ENCODE results near the gene LRRC73.

The LRRC73 gene

GRCh38 chr6:43491750-43492661, 18.1 kb downstream of the LRRC73 start:
- DNase-seq (ENCODE audit: insufficient read length, low spot score) (no peak), FAIRE-seq (no peak)
- no peak for TF ChIP-seq CTCF (IDR thresholded peaks at IDR 0.05; ENCODE audit: insufficient read depth, missing control alignments)

GRCh38 chr6:43490523-43490939, 19.6 kb downstream of the LRRC73 start:
- no peak for FAIRE-seq
- DNase-seq (ENCODE audit: insufficient read length, low spot score), result no peak
- no peak for TF ChIP-seq CTCF (IDR thresholded peaks at IDR 0.05; ENCODE audit: insufficient read depth, missing control alignments)

- TF ChIP-seq CTCF (IDR thresholded peaks at IDR 0.05; ENCODE audit: insufficient read depth, missing control alignments), result no peak
- DNase-seq (ENCODE audit: insufficient read length, low spot score) (no peak), FAIRE-seq (no peak)
Observed at GRCh38 chr6:43489277-43490072, 20.7 kb downstream of the LRRC73 start.

- FAIRE-seq, result no peak
- DNase-seq (ENCODE audit: insufficient read length, low spot score), result no peak
- no peak for TF ChIP-seq CTCF (IDR thresholded peaks at IDR 0.05; ENCODE audit: insufficient read depth, missing control alignments)
Observed at GRCh38 chr6:43488667-43489276, 21.4 kb downstream of the LRRC73 start.

- no peak for TF ChIP-seq CTCF (IDR thresholded peaks at IDR 0.05; ENCODE audit: insufficient read depth, missing control alignments)
- no peak for DNase-seq (ENCODE audit: insufficient read length, low spot score)
- FAIRE-seq, result no peak
Observed at GRCh38 chr6:43481591-43482236, 28.4 kb downstream of the LRRC73 start.

- DNase-seq (ENCODE audit: insufficient read length, low spot score), result no peak
- no peak for FAIRE-seq
Observed at GRCh38 chr6:43481075-43481474, 29.1 kb downstream of the LRRC73 start.

More at GRCh38 chr6:43481075-43481474, 29.1 kb downstream of the LRRC73 start:
- no peak for TF ChIP-seq CTCF (IDR thresholded peaks at IDR 0.05; ENCODE audit: insufficient read depth, missing control alignments)

Measured in D721Med (cell line).